Measurements from ENCODE around the gene TRIML2. TPM values are rescaled to one million over a fixed set of nuclear protein-coding genes. Genes with fewer than 3 reads are reported as not detected.

The TRIML2 gene
- total and polyA plus RNA-seq, 10 of the 15 experiments (the other 5 are each of a cell fraction or from before 2014, with no cell fraction given): not detected

DNA sequence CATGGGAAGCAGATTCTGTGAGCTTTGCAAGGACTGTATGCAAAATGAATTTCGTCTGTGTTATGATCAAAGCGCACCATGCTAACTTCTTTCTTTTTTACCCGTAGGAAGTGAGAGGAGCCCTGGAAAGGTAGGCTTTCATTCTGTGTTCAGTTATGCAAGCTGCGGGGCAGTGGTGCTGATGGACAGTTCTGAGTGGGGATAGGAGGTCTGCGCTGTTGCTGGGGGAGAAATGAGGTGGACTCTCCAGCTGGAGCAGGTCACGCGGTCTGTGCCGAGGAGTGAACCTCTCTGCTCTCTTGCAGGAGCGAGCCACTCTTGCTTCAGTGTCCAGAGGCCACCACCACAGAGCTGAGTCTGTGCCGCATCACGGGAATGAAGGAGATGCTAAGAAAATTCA, 34.3 kb upstream of the TRIML2 start:
- Histone ChIP-seq H3K27me3 (replicated peaks in 1 of 2; ENCODE audit: control insufficient read depth in 2 of 2, insufficient read depth in 2 of 2, low read length in 1 of 2) (no peaks in the 10 kb centered on the region), H3K9me3 (replicated peaks; ENCODE audit: control insufficient read depth, insufficient read depth, low read length) (peaks cover 1% of the 10 kb centered on the region; the same call in 1 of the 3 replicates), H2AFZ (ENCODE audit: control insufficient read depth, low read depth, low read length) (no peak overlapping the region), H3K4me3 (no peak overlapping the region), H3K27ac (ENCODE audit: control insufficient read depth, insufficient read depth) (no peak overlapping the region), H4K20me1 (ENCODE audit: control insufficient read depth, insufficient read depth) (no peaks in the 10 kb centered on the region), H3K9ac (ENCODE audit: control insufficient read depth, insufficient read depth, low read length) (no peak overlapping the region), H3K79me2 (ENCODE audit: control insufficient read depth, insufficient read depth, low read length) (no peaks in the 10 kb centered on the region), H3K36me3 (ENCODE audit: control insufficient read depth in 2 of 2, insufficient read depth in 2 of 2, low read length in 1 of 2) (no peaks in the 10 kb centered on the region), H3K4me2 (ENCODE audit: control insufficient read depth, insufficient read depth) (no peak overlapping the region), H3K4me1 (ENCODE audit: control insufficient read depth, insufficient read depth, low read length) (no peaks in the 10 kb centered on the region)
- ATAC-seq (no peak), DNase-seq (ENCODE audit: low read depth, low spot score) (no peak), FAIRE-seq (no peak)
- SMC1A ChIA-PET (ENCODE audit: uncharacterized antibody, unreplicated experiment): no interaction called here
- in situ Hi-C loops (cut with MboI) (no loop called here), intact Hi-C loops (cut with micrococcal nuclease; ENCODE audit: unreplicated experiment) (no loop called here)
- no TSS peak for BruUV-seq (replicated peaks)
- RAD21 ChIA-PET (ENCODE audit: unreplicated experiment): no interaction called here
- TF ChIP-seq, protein P1, sequence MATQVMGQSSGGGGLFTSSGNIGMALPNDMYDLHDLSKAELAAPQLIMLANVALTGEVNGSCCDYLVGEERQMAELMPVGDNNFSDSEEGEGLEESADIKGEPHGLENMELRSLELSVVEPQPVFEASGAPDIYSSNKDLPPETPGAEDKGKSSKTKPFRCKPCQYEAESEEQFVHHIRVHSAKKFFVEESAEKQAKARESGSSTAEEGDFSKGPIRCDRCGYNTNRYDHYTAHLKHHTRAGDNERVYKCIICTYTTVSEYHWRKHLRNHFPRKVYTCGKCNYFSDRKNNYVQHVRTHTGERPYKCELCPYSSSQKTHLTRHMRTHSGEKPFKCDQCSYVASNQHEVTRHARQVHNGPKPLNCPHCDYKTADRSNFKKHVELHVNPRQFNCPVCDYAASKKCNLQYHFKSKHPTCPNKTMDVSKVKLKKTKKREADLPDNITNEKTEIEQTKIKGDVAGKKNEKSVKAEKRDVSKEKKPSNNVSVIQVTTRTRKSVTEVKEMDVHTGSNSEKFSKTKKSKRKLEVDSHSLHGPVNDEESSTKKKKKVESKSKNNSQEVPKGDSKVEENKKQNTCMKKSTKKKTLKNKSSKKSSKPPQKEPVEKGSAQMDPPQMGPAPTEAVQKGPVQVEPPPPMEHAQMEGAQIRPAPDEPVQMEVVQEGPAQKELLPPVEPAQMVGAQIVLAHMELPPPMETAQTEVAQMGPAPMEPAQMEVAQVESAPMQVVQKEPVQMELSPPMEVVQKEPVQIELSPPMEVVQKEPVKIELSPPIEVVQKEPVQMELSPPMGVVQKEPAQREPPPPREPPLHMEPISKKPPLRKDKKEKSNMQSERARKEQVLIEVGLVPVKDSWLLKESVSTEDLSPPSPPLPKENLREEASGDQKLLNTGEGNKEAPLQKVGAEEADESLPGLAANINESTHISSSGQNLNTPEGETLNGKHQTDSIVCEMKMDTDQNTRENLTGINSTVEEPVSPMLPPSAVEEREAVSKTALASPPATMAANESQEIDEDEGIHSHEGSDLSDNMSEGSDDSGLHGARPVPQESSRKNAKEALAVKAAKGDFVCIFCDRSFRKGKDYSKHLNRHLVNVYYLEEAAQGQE (IDR thresholded peaks at IDR 0.05; ENCODE audit: low read depth, low read length): no peak
- TF ChIP-seq IKZF1 (conservative IDR thresholded peaks at IDR 0.05) (no peak), ETV6 (conservative IDR thresholded peaks at IDR 0.05 in 1 of 2, IDR thresholded peaks at IDR 0.05 in 1 of 2; ENCODE audit: borderline replicate concordance in 1 of 2, low read depth in 1 of 2) (no peak), PAX5 (IDR thresholded peaks at IDR 0.05; ENCODE audit: borderline replicate concordance, low read depth, low read length) (no peak), SUPT20H (IDR thresholded peaks at IDR 0.05; ENCODE audit: borderline replicate concordance, control insufficient read depth, low read depth, low read length) (no peak), BACH1 (IDR thresholded peaks at IDR 0.05; ENCODE audit: borderline replicate concordance) (no peak), SIN3A (IDR thresholded peaks at IDR 0.05; ENCODE audit: low read depth, low read length) (no peak), TARDBP (IDR thresholded peaks at IDR 0.05; ENCODE audit: borderline replicate concordance) (no peak), HDAC6 (IDR thresholded peaks at IDR 0.05; ENCODE audit: unreplicated experiment) (no peak), SIX5 (IDR thresholded peaks at IDR 0.05; ENCODE audit: low read depth, low read length, severe bottlenecking) (no peak)
- TF ChIP-seq, protein P2, sequence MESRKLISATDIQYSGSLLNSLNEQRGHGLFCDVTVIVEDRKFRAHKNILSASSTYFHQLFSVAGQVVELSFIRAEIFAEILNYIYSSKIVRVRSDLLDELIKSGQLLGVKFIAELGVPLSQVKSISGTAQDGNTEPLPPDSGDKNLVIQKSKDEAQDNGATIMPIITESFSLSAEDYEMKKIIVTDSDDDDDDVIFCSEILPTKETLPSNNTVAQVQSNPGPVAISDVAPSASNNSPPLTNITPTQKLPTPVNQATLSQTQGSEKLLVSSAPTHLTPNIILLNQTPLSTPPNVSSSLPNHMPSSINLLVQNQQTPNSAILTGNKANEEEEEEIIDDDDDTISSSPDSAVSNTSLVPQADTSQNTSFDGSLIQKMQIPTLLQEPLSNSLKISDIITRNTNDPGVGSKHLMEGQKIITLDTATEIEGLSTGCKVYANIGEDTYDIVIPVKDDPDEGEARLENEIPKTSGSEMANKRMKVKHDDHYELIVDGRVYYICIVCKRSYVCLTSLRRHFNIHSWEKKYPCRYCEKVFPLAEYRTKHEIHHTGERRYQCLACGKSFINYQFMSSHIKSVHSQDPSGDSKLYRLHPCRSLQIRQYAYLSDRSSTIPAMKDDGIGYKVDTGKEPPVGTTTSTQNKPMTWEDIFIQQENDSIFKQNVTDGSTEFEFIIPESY (IDR thresholded peaks at IDR 0.05): no peak
- TF ChIP-seq, protein P3, sequence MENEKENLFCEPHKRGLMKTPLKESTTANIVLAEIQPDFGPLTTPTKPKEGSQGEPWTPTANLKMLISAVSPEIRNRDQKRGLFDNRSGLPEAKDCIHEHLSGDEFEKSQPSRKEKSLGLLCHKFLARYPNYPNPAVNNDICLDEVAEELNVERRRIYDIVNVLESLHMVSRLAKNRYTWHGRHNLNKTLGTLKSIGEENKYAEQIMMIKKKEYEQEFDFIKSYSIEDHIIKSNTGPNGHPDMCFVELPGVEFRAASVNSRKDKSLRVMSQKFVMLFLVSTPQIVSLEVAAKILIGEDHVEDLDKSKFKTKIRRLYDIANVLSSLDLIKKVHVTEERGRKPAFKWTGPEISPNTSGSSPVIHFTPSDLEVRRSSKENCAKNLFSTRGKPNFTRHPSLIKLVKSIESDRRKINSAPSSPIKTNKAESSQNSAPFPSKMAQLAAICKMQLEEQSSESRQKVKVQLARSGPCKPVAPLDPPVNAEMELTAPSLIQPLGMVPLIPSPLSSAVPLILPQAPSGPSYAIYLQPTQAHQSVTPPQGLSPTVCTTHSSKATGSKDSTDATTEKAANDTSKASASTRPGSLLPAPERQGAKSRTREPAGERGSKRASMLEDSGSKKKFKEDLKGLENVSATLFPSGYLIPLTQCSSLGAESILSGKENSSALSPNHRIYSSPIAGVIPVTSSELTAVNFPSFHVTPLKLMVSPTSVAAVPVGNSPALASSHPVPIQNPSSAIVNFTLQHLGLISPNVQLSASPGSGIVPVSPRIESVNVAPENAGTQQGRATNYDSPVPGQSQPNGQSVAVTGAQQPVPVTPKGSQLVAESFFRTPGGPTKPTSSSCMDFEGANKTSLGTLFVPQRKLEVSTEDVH (IDR thresholded peaks at IDR 0.05; ENCODE audit: low read depth, partially characterized antibody): no peak
- 63% methylated on average over 11 of the region's 11 CpGs for WGBS (ENCODE audit: insufficient coverage, insufficient replicate concordance, low lambda C conversion rate, missing lambda C conversion rate)
- POLR2A ChIA-PET: no interaction called here
- CTCF ChIA-PET: no interaction called here

Measured in GM12878 (cell line).